H1 (cell line): ENCODE results near the gene AAGAB. TPM values are rescaled to one million over a fixed set of nuclear protein-coding genes. Genes with fewer than 3 reads are reported as not detected.

Experiments used
- CHD7 ChIP-seq: fragments of 300-600 bp; sonication (generic); IDR thresholded peaks from 2 replicates; pipeline ENCODE4 v1.7.1; 2012; ENCODE audit warnings: low read length, moderate library complexity, mild to moderate bottlenecking, inconsistent platforms; ENCODE audit not compliant: insufficient replicate concordance
- E2F6 ChIP-seq: IDR thresholded peaks from 2 replicates; pipeline ENCODE4 v1.6.1; 2012; ENCODE audit warnings: inconsistent platforms
- polyA plus RNA-seq, 7 experiments: library from polyadenylated mRNA; depleted of rRNA in 3 of 7; stranded (reverse) in 5 of 7; unstranded in 2 of 7; fragments of >200 nt in 5 of 7; fragments of 200-250 nt in 2 of 7; gene quantifications; 1 replicate in 5 of 7; 2 replicates in 1 of 7; 4 replicates in 1 of 7; pipeline versions ENCODE4 v1.2.1 to v1.2.3, GENCODE V29; 2011 to 2013; ENCODE audit warnings: missing spikeins in 2 of 7, mixed read lengths in 2 of 7
- total RNA-seq: library from RNA; stranded (reverse); fragmentation: NEBNext Ultra II Directional; extraction: Animal tissue kit (Norgen Biotek cat#: 25700); gene quantifications from 2 replicates; pipeline ENCODE4 v1.2.1, GENCODE V29; 2021

Gene AAGAB
- total and polyA plus RNA-seq, 2 of the 8 experiments (the other 6 are each of a cell fraction or from before 2014, with no cell fraction given), result 20.1 to 45.9 TPM

GRCh38 chr15:67201136-67201535 lies 53.3 kb downstream of the AAGAB start (continued):
- TF ChIP-seq CHD7 (no peak), E2F6 (no peak)
